Measurements from ENCODE around the gene KIF4A. TPM values are rescaled to one million over a fixed set of nuclear protein-coding genes. Genes with fewer than 3 reads are reported as not detected.

The KIF4A gene
- total and polyA plus RNA-seq, 2 of the 13 experiments (the other 11 are each of a cell fraction or from before 2014, with no cell fraction given): 9.4 to 28.2 TPM

DNA sequence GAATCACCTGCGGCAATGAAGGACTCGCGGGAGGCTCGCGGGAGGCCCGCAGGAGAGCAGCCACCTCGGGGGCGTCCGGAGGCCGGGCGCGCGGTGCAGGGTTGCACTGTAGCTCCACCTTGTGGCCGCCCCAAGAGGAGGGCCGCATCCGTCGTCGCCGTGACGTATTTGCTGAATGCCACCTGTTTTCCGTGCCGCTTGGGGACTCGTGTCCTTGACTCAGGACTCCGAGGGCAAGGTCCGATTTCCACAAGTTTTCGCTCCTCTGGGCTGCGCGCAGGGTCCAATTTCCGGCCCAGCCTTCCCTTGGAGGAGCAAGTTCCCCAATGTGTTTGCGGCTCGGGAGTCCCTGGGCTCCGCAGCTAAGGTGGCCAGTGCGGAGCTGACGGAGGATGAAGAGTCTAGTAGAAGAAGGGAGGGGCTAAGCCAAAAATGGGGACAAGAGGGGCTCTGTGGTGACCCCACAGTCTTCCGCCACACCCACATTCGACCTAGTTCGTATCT is 144.0 kb downstream of the KIF4A start (continued):
- TF ChIP-seq, protein P1, sequence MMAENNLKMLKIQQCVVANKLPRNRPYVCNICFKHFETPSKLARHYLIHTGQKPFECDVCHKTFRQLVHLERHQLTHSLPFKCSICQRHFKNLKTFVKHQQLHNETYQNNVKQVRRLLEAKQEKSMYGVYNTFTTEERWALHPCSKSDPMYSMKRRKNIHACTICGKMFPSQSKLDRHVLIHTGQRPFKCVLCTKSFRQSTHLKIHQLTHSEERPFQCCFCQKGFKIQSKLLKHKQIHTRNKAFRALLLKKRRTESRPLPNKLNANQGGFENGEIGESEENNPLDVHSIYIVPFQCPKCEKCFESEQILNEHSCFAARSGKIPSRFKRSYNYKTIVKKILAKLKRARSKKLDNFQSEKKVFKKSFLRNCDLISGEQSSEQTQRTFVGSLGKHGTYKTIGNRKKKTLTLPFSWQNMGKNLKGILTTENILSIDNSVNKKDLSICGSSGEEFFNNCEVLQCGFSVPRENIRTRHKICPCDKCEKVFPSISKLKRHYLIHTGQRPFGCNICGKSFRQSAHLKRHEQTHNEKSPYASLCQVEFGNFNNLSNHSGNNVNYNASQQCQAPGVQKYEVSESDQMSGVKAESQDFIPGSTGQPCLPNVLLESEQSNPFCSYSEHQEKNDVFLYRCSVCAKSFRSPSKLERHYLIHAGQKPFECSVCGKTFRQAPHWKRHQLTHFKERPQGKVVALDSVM (CRISPR knock-in tag; IDR thresholded peaks at IDR 0.05): peak; percentile 90
- TF ChIP-seq, protein P2, sequence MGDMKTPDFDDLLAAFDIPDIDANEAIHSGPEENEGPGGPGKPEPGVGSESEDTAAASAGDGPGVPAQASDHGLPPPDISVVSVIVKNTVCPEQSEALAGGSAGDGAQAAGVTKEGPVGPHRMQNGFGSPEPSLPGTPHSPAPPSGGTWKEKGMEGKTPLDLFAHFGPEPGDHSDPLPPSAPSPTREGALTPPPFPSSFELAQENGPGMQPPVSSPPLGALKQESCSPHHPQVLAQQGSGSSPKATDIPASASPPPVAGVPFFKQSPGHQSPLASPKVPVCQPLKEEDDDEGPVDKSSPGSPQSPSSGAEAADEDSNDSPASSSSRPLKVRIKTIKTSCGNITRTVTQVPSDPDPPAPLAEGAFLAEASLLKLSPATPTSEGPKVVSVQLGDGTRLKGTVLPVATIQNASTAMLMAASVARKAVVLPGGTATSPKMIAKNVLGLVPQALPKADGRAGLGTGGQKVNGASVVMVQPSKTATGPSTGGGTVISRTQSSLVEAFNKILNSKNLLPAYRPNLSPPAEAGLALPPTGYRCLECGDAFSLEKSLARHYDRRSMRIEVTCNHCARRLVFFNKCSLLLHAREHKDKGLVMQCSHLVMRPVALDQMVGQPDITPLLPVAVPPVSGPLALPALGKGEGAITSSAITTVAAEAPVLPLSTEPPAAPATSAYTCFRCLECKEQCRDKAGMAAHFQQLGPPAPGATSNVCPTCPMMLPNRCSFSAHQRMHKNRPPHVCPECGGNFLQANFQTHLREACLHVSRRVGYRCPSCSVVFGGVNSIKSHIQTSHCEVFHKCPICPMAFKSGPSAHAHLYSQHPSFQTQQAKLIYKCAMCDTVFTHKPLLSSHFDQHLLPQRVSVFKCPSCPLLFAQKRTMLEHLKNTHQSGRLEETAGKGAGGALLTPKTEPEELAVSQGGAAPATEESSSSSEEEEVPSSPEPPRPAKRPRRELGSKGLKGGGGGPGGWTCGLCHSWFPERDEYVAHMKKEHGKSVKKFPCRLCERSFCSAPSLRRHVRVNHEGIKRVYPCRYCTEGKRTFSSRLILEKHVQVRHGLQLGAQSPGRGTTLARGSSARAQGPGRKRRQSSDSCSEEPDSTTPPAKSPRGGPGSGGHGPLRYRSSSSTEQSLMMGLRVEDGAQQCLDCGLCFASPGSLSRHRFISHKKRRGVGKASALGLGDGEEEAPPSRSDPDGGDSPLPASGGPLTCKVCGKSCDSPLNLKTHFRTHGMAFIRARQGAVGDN (CRISPR knock-in tag; IDR thresholded peaks at IDR 0.05): peak; percentile 69
- TF ChIP-seq, protein P3, sequence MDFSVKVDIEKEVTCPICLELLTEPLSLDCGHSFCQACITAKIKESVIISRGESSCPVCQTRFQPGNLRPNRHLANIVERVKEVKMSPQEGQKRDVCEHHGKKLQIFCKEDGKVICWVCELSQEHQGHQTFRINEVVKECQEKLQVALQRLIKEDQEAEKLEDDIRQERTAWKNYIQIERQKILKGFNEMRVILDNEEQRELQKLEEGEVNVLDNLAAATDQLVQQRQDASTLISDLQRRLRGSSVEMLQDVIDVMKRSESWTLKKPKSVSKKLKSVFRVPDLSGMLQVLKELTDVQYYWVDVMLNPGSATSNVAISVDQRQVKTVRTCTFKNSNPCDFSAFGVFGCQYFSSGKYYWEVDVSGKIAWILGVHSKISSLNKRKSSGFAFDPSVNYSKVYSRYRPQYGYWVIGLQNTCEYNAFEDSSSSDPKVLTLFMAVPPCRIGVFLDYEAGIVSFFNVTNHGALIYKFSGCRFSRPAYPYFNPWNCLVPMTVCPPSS (IDR thresholded peaks at IDR 0.05): no peak
- TF ChIP-seq MEIS1 (CRISPR knock-in tag; IDR thresholded peaks at IDR 0.05; ENCODE audit: borderline replicate concordance) (0 out of 2 replicates have a peak, but pooled peaks have one; percentile 38), MYC (CRISPR knock-in tag; IDR thresholded peaks at IDR 0.05; ENCODE audit: borderline replicate concordance) (peak; percentile 39), HDAC2 (CRISPR knock-in tag; IDR thresholded peaks at IDR 0.05) (peak; percentile 44; the same call in 1 of the 2 replicates), KAT8 (CRISPR knock-in tag; IDR thresholded peaks at IDR 0.05) (peak; percentile 47), ZNF251 (CRISPR knock-in tag; IDR thresholded peaks at IDR 0.05) (no peak), HNRNPLL (IDR thresholded peaks at IDR 0.05; ENCODE audit: low read depth, low read length, poor library complexity, severe bottlenecking) (peak; percentile 97), HOXA3 (CRISPR knock-in tag; IDR thresholded peaks at IDR 0.05) (peak; percentile 84), RFXAP (CRISPR knock-in tag; IDR thresholded peaks at IDR 0.05; ENCODE audit: borderline replicate concordance) (0 out of 2 replicates have a peak, but pooled peaks have one; percentile 44)
- TF ChIP-seq, protein P4, sequence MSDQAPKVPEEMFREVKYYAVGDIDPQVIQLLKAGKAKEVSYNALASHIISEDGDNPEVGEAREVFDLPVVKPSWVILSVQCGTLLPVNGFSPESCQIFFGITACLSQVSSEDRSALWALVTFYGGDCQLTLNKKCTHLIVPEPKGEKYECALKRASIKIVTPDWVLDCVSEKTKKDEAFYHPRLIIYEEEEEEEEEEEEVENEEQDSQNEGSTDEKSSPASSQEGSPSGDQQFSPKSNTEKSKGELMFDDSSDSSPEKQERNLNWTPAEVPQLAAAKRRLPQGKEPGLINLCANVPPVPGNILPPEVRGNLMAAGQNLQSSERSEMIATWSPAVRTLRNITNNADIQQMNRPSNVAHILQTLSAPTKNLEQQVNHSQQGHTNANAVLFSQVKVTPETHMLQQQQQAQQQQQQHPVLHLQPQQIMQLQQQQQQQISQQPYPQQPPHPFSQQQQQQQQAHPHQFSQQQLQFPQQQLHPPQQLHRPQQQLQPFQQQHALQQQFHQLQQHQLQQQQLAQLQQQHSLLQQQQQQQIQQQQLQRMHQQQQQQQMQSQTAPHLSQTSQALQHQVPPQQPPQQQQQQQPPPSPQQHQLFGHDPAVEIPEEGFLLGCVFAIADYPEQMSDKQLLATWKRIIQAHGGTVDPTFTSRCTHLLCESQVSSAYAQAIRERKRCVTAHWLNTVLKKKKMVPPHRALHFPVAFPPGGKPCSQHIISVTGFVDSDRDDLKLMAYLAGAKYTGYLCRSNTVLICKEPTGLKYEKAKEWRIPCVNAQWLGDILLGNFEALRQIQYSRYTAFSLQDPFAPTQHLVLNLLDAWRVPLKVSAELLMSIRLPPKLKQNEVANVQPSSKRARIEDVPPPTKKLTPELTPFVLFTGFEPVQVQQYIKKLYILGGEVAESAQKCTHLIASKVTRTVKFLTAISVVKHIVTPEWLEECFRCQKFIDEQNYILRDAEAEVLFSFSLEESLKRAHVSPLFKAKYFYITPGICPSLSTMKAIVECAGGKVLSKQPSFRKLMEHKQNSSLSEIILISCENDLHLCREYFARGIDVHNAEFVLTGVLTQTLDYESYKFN (CRISPR knock-in tag; conservative IDR thresholded peaks at IDR 0.05): peak; percentile 59; the same call in 1 of the 2 replicates
- TF ChIP-seq, protein P5, sequence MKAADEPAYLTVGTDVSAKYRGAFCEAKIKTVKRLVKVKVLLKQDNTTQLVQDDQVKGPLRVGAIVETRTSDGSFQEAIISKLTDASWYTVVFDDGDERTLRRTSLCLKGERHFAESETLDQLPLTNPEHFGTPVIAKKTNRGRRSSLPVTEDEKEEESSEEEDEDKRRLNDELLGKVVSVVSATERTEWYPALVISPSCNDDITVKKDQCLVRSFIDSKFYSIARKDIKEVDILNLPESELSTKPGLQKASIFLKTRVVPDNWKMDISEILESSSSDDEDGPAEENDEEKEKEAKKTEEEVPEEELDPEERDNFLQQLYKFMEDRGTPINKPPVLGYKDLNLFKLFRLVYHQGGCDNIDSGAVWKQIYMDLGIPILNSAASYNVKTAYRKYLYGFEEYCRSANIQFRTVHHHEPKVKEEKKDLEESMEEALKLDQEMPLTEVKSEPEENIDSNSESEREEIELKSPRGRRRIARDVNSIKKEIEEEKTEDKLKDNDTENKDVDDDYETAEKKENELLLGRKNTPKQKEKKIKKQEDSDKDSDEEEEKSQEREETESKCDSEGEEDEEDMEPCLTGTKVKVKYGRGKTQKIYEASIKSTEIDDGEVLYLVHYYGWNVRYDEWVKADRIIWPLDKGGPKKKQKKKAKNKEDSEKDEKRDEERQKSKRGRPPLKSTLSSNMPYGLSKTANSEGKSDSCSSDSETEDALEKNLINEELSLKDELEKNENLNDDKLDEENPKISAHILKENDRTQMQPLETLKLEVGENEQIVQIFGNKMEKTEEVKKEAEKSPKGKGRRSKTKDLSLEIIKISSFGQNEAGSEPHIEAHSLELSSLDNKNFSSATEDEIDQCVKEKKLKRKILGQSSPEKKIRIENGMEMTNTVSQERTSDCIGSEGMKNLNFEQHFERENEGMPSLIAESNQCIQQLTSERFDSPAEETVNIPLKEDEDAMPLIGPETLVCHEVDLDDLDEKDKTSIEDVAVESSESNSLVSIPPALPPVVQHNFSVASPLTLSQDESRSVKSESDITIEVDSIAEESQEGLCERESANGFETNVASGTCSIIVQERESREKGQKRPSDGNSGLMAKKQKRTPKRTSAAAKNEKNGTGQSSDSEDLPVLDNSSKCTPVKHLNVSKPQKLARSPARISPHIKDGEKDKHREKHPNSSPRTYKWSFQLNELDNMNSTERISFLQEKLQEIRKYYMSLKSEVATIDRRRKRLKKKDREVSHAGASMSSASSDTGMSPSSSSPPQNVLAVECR (CRISPR knock-in tag; IDR thresholded peaks at IDR 0.05; ENCODE audit: borderline replicate concordance): peak; percentile 29; the same call in 1 of the 2 replicates

Measured in HepG2 (cell line).